ENCODE results near the gene DAPK2.

The DAPK2 gene

GRCh38 chr15:63939531-63940130 lies 106.7 kb downstream of the DAPK2 start:
- DNase-seq: no peak

GRCh38 chr15:63938486-63939061 lies 107.7 kb downstream of the DAPK2 start:
- DNase-seq: no peak

- DNase-seq: no peak
Measured at GRCh38 chr15:63933522-63933921, 112.8 kb downstream of the DAPK2 start.

- no peak for DNase-seq
Measured at GRCh38 chr15:63931556-63931955, 114.7 kb downstream of the DAPK2 start.

GRCh38 chr15:63930034-63930433 lies 116.3 kb downstream of the DAPK2 start:
- DNase-seq: no peak

GRCh38 chr15:63928185-63928842 lies 118.0 kb downstream of the DAPK2 start:
- DNase-seq: no peak

- DNase-seq: no peak
Measured at GRCh38 chr15:63923993-63924950, 122.0 kb downstream of the DAPK2 start.

- DNase-seq: no peak
Measured at GRCh38 chr15:63922916-63923315, 123.4 kb downstream of the DAPK2 start.

GRCh38 chr15:63922261-63922904 lies 123.9 kb downstream of the DAPK2 start:
- no peak for DNase-seq

GRCh38 chr15:63920504-63921175 lies 125.6 kb downstream of the DAPK2 start:
- DNase-seq: no peak

GRCh38 chr15:63918901-63919348 lies 127.4 kb downstream of the DAPK2 start:
- no peak for DNase-seq

- no peak for DNase-seq
Measured at GRCh38 chr15:63918317-63918672, 128.0 kb downstream of the DAPK2 start.

- no peak for DNase-seq
Measured at GRCh38 chr15:63917588-63918316, 128.5 kb downstream of the DAPK2 start.

GRCh38 chr15:63915873-63916771 lies 130.2 kb downstream of the DAPK2 start:
- no peak for DNase-seq

GRCh38 chr15:63915209-63915872 lies 130.9 kb downstream of the DAPK2 start:
- no peak for DNase-seq

GRCh38 chr15:63913786-63914315 lies 132.4 kb downstream of the DAPK2 start:
- DNase-seq: no peak

- no peak for DNase-seq
Measured at GRCh38 chr15:63913336-63913735, 132.9 kb downstream of the DAPK2 start.

- no peak for DNase-seq
Measured at GRCh38 chr15:63912061-63912615, 134.1 kb downstream of the DAPK2 start.

- DNase-seq: no peak
Measured at GRCh38 chr15:63911160-63911559, 135.1 kb downstream of the DAPK2 start.
